GM20000 (cell line): ENCODE data around the gene PCED1A.

Experiments used
- DNase-seq: peaks from one replicate; pipeline ENCODE4 v3.0.0; 2012; ENCODE audit warnings: low spot score
- CTCF ChIP-seq: IDR thresholded peaks from 2 replicates; pipeline ENCODE4 v1.5.1; 2012; ENCODE audit warnings: mild to moderate bottlenecking, control low read depth; ENCODE audit errors: extremely low read depth, missing control alignments

PCED1A gene

GRCh38 chr20:2865101-2865500, 24.6 kb upstream of the PCED1A start:
- no peak for DNase-seq
- no peak for TF ChIP-seq CTCF

GRCh38 chr20:2864626-2865025, 24.2 kb upstream of the PCED1A start:
- TF ChIP-seq CTCF: no peak
- DNase-seq: no peak

GRCh38 chr20:2859330-2860121, 19.1 kb upstream of the PCED1A start:
- DNase-seq: no peak
- no peak for TF ChIP-seq CTCF

GRCh38 chr20:2858591-2858990, 18.1 kb upstream of the PCED1A start:
- DNase-seq: no peak
- no peak for TF ChIP-seq CTCF

GRCh38 chr20:2851086-2851485, 10.6 kb upstream of the PCED1A start:
- no peak for DNase-seq
- TF ChIP-seq CTCF: no peak

GRCh38 chr20:2849529-2849928, 9.1 kb upstream of the PCED1A start:
- no peak for DNase-seq

More at GRCh38 chr20:2849529-2849928, 9.1 kb upstream of the PCED1A start:
- TF ChIP-seq CTCF: no peak
